Hematopoietic multipotent progenitor cell treated with erythropoietin and hydrocortisone succinate and interleukin-3 and kit ligand, for 15 days (in vitro differentiated cells): ENCODE results near the gene PAX6.

Experiments
- DNase-seq: peaks from one replicate; pipeline ENCODE4 v3.0.0-alpha.2; 2015; ENCODE audit warnings: low spot score

Gene PAX6

GRCh38 chr11:31808721-31809540 lies 2.2 kb downstream of the PAX6 start:
- no peak for DNase-seq

- DNase-seq: no peak
Observed at GRCh38 chr11:31807799-31808667, 3.1 kb downstream of the PAX6 start.

- DNase-seq: no peak
Observed at GRCh38 chr11:31806928-31807798, 4.0 kb downstream of the PAX6 start.

- no peak for DNase-seq
Observed at GRCh38 chr11:31806186-31806927, 4.8 kb downstream of the PAX6 start.

- no peak for DNase-seq
Observed at GRCh38 chr11:31805629-31806185, 5.4 kb downstream of the PAX6 start.

- DNase-seq: no peak
Observed at GRCh38 chr11:31805037-31805628, 6.0 kb downstream of the PAX6 start.

- DNase-seq: no peak
Observed at GRCh38 chr11:31804312-31805036, 6.6 kb downstream of the PAX6 start.

- no peak for DNase-seq
Observed at GRCh38 chr11:31803813-31804311, 7.3 kb downstream of the PAX6 start.

GRCh38 chr11:31802990-31803812 lies 7.9 kb downstream of the PAX6 start:
- DNase-seq: no peak

GRCh38 chr11:31802609-31802989 lies 8.5 kb downstream of the PAX6 start:
- no peak for DNase-seq

GRCh38 chr11:31802000-31802551 lies 9.0 kb downstream of the PAX6 start:
- no peak for DNase-seq

- DNase-seq: no peak
Observed at GRCh38 chr11:31801298-31801702, 9.8 kb downstream of the PAX6 start.

- DNase-seq: no peak
Observed at GRCh38 chr11:31800398-31801265, 10.5 kb downstream of the PAX6 start.

- no peak for DNase-seq
Observed at GRCh38 chr11:31799435-31800397, 11.4 kb downstream of the PAX6 start.

GRCh38 chr11:31798554-31799434 lies 12.3 kb downstream of the PAX6 start:
- no peak for DNase-seq
